OCI-LY1 (cell line): Measurements from ENCODE around the gene NECTIN1.

Experiments used
- H2AFZ ChIP-seq: fragments of 200-600 bp; sonication (generic), shearing (Covaris generic); 2 replicates; pipeline ENCODE4 v1.6.0; 2014; ENCODE audit warnings: antibody characterized with exemption, mild to moderate bottlenecking, low read length
- H3F3A ChIP-seq: fragments of 200-600 bp; sonication (generic), shearing (Covaris generic); 2 replicates; pipeline ENCODE4 v1.6.0; 2014; ENCODE audit warnings: mild to moderate bottlenecking, antibody characterized with exemption, low read length, moderate library complexity; ENCODE audit not compliant: insufficient read depth
- H3K27ac ChIP-seq: fragments of 200-600 bp; sonication (generic); 2 replicates; pipeline ENCODE4 v1.5.1; 2014; ENCODE audit warnings: low read length, mixed run types, mild to moderate bottlenecking, low read depth; ENCODE audit not compliant: poor library complexity, severe bottlenecking
- H3K27me3 ChIP-seq: fragments of 200-600 bp; sonication (generic); 2 replicates; pipeline ENCODE4 v1.6.0; 2014; ENCODE audit warnings: antibody characterized with exemption, mild to moderate bottlenecking, low read length, moderate library complexity; ENCODE audit not compliant: insufficient read depth
- H3K36me3 ChIP-seq: fragments of 200-600 bp; sonication (generic); 2 replicates; pipeline ENCODE4 v1.6.1; 2014; ENCODE audit warnings: mild to moderate bottlenecking, antibody characterized with exemption, low read length, moderate library complexity, mixed read lengths; ENCODE audit not compliant: insufficient read depth
- H3K4me1 ChIP-seq: fragments of 200-600 bp; sonication (generic); 2 replicates; pipeline ENCODE4 v1.5.1; 2014; ENCODE audit warnings: mild to moderate bottlenecking, low read length, moderate library complexity; ENCODE audit not compliant: insufficient read depth, severe bottlenecking
- H3K4me2 ChIP-seq: fragments of 200-600 bp; sonication (generic), shearing (Covaris generic); 2 replicates; pipeline ENCODE4 v1.6.1; 2014; ENCODE audit warnings: low read length
- H3K4me3 ChIP-seq: fragments of 200-600 bp; sonication (generic); 2 replicates; pipeline ENCODE4 v1.5.1; 2014; ENCODE audit warnings: low read length, low read depth, mild to moderate bottlenecking, mixed read lengths; ENCODE audit not compliant: poor library complexity, severe bottlenecking
- H3K79me2 ChIP-seq: fragments of 200-600 bp; shearing (Covaris generic); 2 replicates; pipeline ENCODE4 v1.6.1; 2016; ENCODE audit warnings: mixed run types, low read length, mixed read lengths; ENCODE audit not compliant: insufficient read depth
- H3K9ac ChIP-seq: fragments of 200-600 bp; sonication (generic), shearing (Covaris generic); 2 replicates; pipeline ENCODE4 v1.6.1; 2014; ENCODE audit warnings: mild to moderate bottlenecking, low read length, mixed read lengths
- H3K9me2 ChIP-seq: fragments of 200-600 bp; sonication (generic), shearing (Covaris generic); 2 replicates; pipeline ENCODE4 v1.6.1; 2014; ENCODE audit warnings: low read depth, mild to moderate bottlenecking, low read length, mixed read lengths
- H3K9me3 ChIP-seq: fragments of 200-600 bp; shearing (Covaris generic); 2 replicates; pipeline ENCODE4 v1.6.1; 2014; ENCODE audit warnings: low read length, mixed read lengths
- H4K20me1 ChIP-seq: fragments of 200-600 bp; sonication (generic), shearing (Covaris generic); 2 replicates; pipeline ENCODE4 v1.6.0; 2016; ENCODE audit warnings: mild to moderate bottlenecking, low read length; ENCODE audit not compliant: insufficient read depth
- CTCF ChIP-seq: fragments of 200-600 bp; sonication (generic), shearing (Covaris generic); IDR thresholded peaks from 2 replicates; pipeline ENCODE4 v1.5.1; 2017; ENCODE audit warnings: mild to moderate bottlenecking, antibody characterized with exemption, low read length, moderate library complexity, mixed read lengths
- EZH2 ChIP-seq: fragments of 200-600 bp; sonication (generic), shearing (Covaris generic); IDR thresholded peaks from 2 replicates; pipeline ENCODE4 v1.8.0; 2017; ENCODE audit warnings: borderline replicate concordance, mixed run types, mild to moderate bottlenecking, antibody characterized with exemption, low read length, moderate library complexity, mixed read lengths

The NECTIN1 gene

GRCh38 chr11:119678351-119678750 is 50.6 kb downstream of the NECTIN1 start:
- Histone ChIP-seq H4K20me1 (no peaks in the 10 kb centered on the region), H3K27ac (no peak overlapping the region), H3K4me3 (no peak overlapping the region), H3K4me2 (no peak overlapping the region), H3K9me3 (no peaks in the 10 kb centered on the region), H3K9ac (no peak overlapping the region), H3K27me3 (no peaks in the 10 kb centered on the region), H2AFZ (no peak overlapping the region), H3K9me2 (no peaks in the 10 kb centered on the region), H3K4me1 (peaks cover 11% of the 10 kb centered on the region), H3F3A (no peaks in the 10 kb centered on the region), H3K79me2 (no peaks in the 10 kb centered on the region), H3K36me3 (no peaks in the 10 kb centered on the region)
- TF ChIP-seq EZH2 (no peak), CTCF (no peak)

GRCh38 chr11:119677840-119678239 is 51.2 kb downstream of the NECTIN1 start:
- Histone ChIP-seq H3K4me3 (no peak overlapping the region), H4K20me1 (no peaks in the 10 kb centered on the region), H3K4me1 (peaks cover 16% of the 10 kb centered on the region), H2AFZ (no peak overlapping the region), H3K27me3 (no peaks in the 10 kb centered on the region), H3K79me2 (no peaks in the 10 kb centered on the region), H3F3A (no peaks in the 10 kb centered on the region), H3K9ac (no peak overlapping the region), H3K27ac (no peak overlapping the region), H3K36me3 (no peaks in the 10 kb centered on the region), H3K9me3 (no peaks in the 10 kb centered on the region), H3K4me2 (no peak overlapping the region), H3K9me2 (no peaks in the 10 kb centered on the region)
- TF ChIP-seq CTCF (no peak), EZH2 (no peak)

- Histone ChIP-seq H3K27ac (no peak overlapping the region), H4K20me1 (no peaks in the 10 kb centered on the region), H3K36me3 (no peaks in the 10 kb centered on the region), H3K4me2 (no peak overlapping the region), H3K9me2 (no peaks in the 10 kb centered on the region), H3K79me2 (no peaks in the 10 kb centered on the region), H3K9ac (no peak overlapping the region), H3K27me3 (no peaks in the 10 kb centered on the region), H3K4me1 (peaks cover 17% of the 10 kb centered on the region), H3F3A (no peaks in the 10 kb centered on the region), H2AFZ (no peak overlapping the region), H3K4me3 (no peak overlapping the region), H3K9me3 (no peaks in the 10 kb centered on the region)
- no peak for TF ChIP-seq EZH2
- TF ChIP-seq CTCF: no peak
Measured at GRCh38 chr11:119676461-119677020, 52.5 kb downstream of the NECTIN1 start.
